Neuronal stem cell (in vitro differentiated cells): ENCODE measurements around the gene ZNF536.
A peak's percentile ranks its signal among the peaks of the same experiment; 100 is the strongest.

Experiments used
- DNase-seq: peaks from one replicate; pipeline ENCODE4 v3.0.0-alpha.2; 2013; ENCODE audit warnings: low spot score
- H2AFZ ChIP-seq: one replicate; pipeline ENCODE4 v1.6.1; 2013; ENCODE audit warnings: mild to moderate bottlenecking, low read length, inconsistent platforms
- H2AK5ac ChIP-seq: 2 replicates; pipeline ENCODE4 v1.6.1; 2013; ENCODE audit warnings: low read depth, mild to moderate bottlenecking, inconsistent platforms, low read length, moderate library complexity, mixed read lengths
- H2BK120ac ChIP-seq: 2 replicates; pipeline ENCODE4 v1.6.1; 2013; ENCODE audit warnings: low read depth, mild to moderate bottlenecking, inconsistent platforms, low read length, moderate library complexity, mixed read lengths
- H2BK12ac ChIP-seq: one replicate; pipeline ENCODE4 v1.6.1; 2013; ENCODE audit warnings: low read length, inconsistent platforms
- H2BK15ac ChIP-seq: 2 replicates; pipeline ENCODE4 v1.6.1; 2013; ENCODE audit warnings: mild to moderate bottlenecking, low read length, inconsistent platforms, mixed read lengths
- H2BK5ac ChIP-seq: one replicate; pipeline ENCODE4 v1.6.1; 2013; ENCODE audit warnings: inconsistent platforms, mild to moderate bottlenecking, low read length, moderate library complexity
- H3K14ac ChIP-seq: one replicate; pipeline ENCODE4 v1.6.1; 2013; ENCODE audit warnings: low read length, inconsistent platforms
- H3K18ac ChIP-seq: 2 replicates; pipeline ENCODE4 v1.6.1; 2013; ENCODE audit warnings: low read length, inconsistent platforms
- H3K23ac ChIP-seq: 2 replicates; pipeline ENCODE4 v1.6.1; 2013; ENCODE audit warnings: low read depth, mild to moderate bottlenecking, mixed read lengths, low read length, inconsistent platforms; ENCODE audit not compliant: poor library complexity
- H3K27ac ChIP-seq: replicated peaks from 3 replicates; pipeline ENCODE4 v1.5.1; 2013; ENCODE audit warnings: low read length, inconsistent platforms
- H3K27me3 ChIP-seq, 3 experiments: 2 replicates each; pipeline ENCODE4 v1.6.1; 2013; ENCODE audit warnings: low read length in 3 of 3, mild to moderate bottlenecking in 2 of 3, inconsistent platforms in 1 of 3, low read depth in 1 of 3, mixed read lengths in 1 of 3, moderate library complexity in 1 of 3; ENCODE audit not compliant: control insufficient read depth in 3 of 3, insufficient read depth in 3 of 3
- H3K36me3 ChIP-seq, 2 donors: replicated peaks in 1 of 2; 2 replicates each; pipeline ENCODE4 v1.6.1; 2013; ENCODE audit warnings: low read length in 2 of 2; ENCODE audit not compliant: control insufficient read depth in 2 of 2, insufficient read depth in 2 of 2
- H3K4ac ChIP-seq: 2 replicates; pipeline ENCODE4 v1.6.1; 2013; ENCODE audit warnings: inconsistent platforms, mild to moderate bottlenecking, low read length, moderate library complexity
- H3K4me1 ChIP-seq, 2 donors: 1 replicate in 1 of 2; 2 replicates in 1 of 2; pipeline ENCODE4 v1.6.1; 2013; ENCODE audit warnings: low read length in 2 of 2, low read depth in 1 of 2; ENCODE audit not compliant: control insufficient read depth in 2 of 2, insufficient read depth in 1 of 2
- H3K4me2 ChIP-seq: one replicate; pipeline ENCODE4 v1.6.1; 2013; ENCODE audit warnings: mild to moderate bottlenecking, low read length, inconsistent platforms; ENCODE audit not compliant: insufficient read depth, poor library complexity, severe bottlenecking
- H3K4me3 ChIP-seq, 2 donors: 2 replicates each; pipeline ENCODE4 v1.5.1; 2013; ENCODE audit warnings: low read length in 2 of 2, mild to moderate bottlenecking in 2 of 2, inconsistent platforms in 1 of 2, moderate library complexity in 1 of 2
- H3K79me1 ChIP-seq: one replicate; pipeline ENCODE4 v1.6.1; 2013; ENCODE audit warnings: low read depth, mild to moderate bottlenecking, inconsistent platforms, low read length, moderate library complexity
- H3K9ac ChIP-seq: one replicate; pipeline ENCODE4 v1.6.1; 2013; ENCODE audit warnings: mild to moderate bottlenecking, low read depth, low read length, inconsistent platforms; ENCODE audit not compliant: poor library complexity
- H3K9me3 ChIP-seq, 2 donors: replicated peaks in 1 of 2; 2 replicates each; pipeline versions ENCODE3 to v1.6.1; 2013; ENCODE audit warnings: low read length in 2 of 2, mild to moderate bottlenecking in 2 of 2, inconsistent platforms in 1 of 2, low read depth in 1 of 2, mixed read lengths in 1 of 2, moderate library complexity in 1 of 2; ENCODE audit not compliant: control insufficient read depth in 2 of 2, insufficient read depth in 1 of 2
- H4K8ac ChIP-seq: one replicate; pipeline ENCODE4 v1.6.1; 2013; ENCODE audit warnings: low read depth, mild to moderate bottlenecking, inconsistent platforms, low read length, moderate library complexity
- H4K91ac ChIP-seq: one replicate; pipeline ENCODE4 v1.6.1; 2013; ENCODE audit warnings: low read length, low read depth, mild to moderate bottlenecking, inconsistent platforms; ENCODE audit not compliant: poor library complexity
- WGBS, 2 donors: extraction: QIAGEN DNeasy Blood & Tissue Kit; methylation state at CpG; one replicate each; pipeline ENCODE4 v1.1.7; 2013; ENCODE audit warnings: missing lambda C conversion rate in 2 of 2, mixed read lengths in 1 of 2; ENCODE audit not compliant: insufficient read length in 2 of 2, insufficient replicate concordance in 1 of 2; ENCODE audit errors: extremely low coverage in 2 of 2; 5-methylcytosine and 5-hydroxymethylcytosine counted together

ZNF536 gene

DNA sequence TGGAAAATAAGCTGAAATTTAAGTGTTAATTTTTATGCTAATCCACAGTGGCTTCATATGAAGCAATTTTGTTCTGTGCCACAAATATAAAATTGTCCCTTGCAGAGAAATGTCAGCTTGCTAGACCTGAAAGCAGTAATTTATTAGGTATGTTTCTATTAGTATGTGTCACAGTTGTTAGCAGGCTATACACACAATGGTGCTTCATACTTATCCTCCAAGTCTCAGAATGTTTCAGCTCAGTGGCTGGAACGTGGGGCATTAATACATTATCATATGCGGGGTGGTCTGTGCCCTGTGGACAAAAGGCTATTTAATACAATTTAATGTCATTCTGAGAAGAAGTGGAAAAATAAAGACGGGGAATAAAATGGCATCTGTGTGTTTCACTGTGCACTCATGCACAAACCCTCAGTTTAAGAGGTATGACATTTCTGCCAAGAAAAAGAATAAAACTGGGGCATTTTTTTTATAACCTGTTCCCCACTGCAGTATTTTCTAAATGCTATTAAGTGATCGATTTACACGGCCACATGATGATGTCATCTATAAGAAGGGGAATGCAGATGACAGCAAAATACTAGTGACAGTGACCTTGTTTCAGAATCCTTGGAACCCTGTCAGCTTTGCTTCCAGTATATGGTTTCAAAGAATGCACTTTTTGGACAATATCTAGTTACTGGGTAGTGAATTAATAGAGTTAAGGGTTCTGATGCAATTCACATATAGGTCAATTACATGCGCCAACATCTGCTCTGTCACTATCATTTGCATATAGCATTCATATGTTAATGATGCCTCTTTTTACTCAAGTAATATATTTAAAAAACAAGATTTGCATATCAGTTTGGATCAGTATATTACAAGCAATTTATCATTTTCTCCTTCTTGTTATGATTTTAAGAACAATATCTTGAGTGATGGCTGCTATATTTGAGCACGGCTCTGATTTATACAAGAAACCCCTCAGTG is 21.2 kb upstream of the ZNF536 start:
- Histone ChIP-seq H2AFZ (no peak overlapping the region), H3K4me3 (no peak overlapping the region), H3K9me3 (no peaks in the 10 kb centered on the region), H4K8ac (no peak overlapping the region), H3K79me1 (no peaks in the 10 kb centered on the region), H3K23ac (no peak overlapping the region), H2BK5ac (no peak overlapping the region), H3K27me3 (no peaks in the 10 kb centered on the region), H3K27ac (no peak overlapping the region), H3K9ac (no peak overlapping the region), H2BK120ac (no peak overlapping the region), H3K18ac (no peak overlapping the region), H3K14ac (no peak overlapping the region), H2BK15ac (no peak overlapping the region), H3K36me3 (no peaks in the 10 kb centered on the region), H3K4me2 (no peak overlapping the region), H2BK12ac (no peak overlapping the region), H4K91ac (no peak overlapping the region), H3K4me1 (peaks cover 1 to 7% of the 10 kb centered on the region in 2 donors), H2AK5ac (no peak overlapping the region), H3K4ac (no peak overlapping the region)
- no peak for DNase-seq
- no CpG with 5 or more reads among the region's 7 CpGs for WGBS, 2 donors

GRCh38 chr19:30351774-30352173 is 20.4 kb upstream of the ZNF536 start:
- no peak for DNase-seq
- Histone ChIP-seq H3K27ac (no peak overlapping the region), H2BK120ac (no peak overlapping the region), H3K4ac (no peak overlapping the region), H3K18ac (no peak overlapping the region), H3K9me3 (no peaks in the 10 kb centered on the region), H3K36me3 (no peaks in the 10 kb centered on the region), H4K8ac (no peak overlapping the region), H3K14ac (no peak overlapping the region), H4K91ac (no peak overlapping the region), H2BK15ac (no peak overlapping the region), H3K27me3 (no peaks in the 10 kb centered on the region), H2BK12ac (no peak overlapping the region), H3K4me3 (no peak overlapping the region), H3K23ac (no peak overlapping the region), H2BK5ac (no peak overlapping the region), H3K9ac (no peak overlapping the region), H3K4me2 (no peak overlapping the region), H2AK5ac (no peak overlapping the region), H3K79me1 (no peaks in the 10 kb centered on the region), H2AFZ (no peak overlapping the region), H3K4me1 (peaks cover 1 to 7% of the 10 kb centered on the region in 2 donors)
- no CpG with 5 or more reads among the region's 2 CpGs for WGBS, 2 donors

GRCh38 chr19:30353394-30353945 is 18.7 kb upstream of the ZNF536 start:
- no peak overlapping the region for H3K27ac ChIP-seq
- H3K9me3 ChIP-seq, result no peaks in the 10 kb centered on the region
- H2BK12ac ChIP-seq, result no peak overlapping the region
- H3K4me1 ChIP-seq, result peaks cover 1 to 7% of the 10 kb centered on the region in 2 donors
- H3K23ac ChIP-seq, result no peak overlapping the region
- no CpG with 5 or more reads among the region's 13 CpGs for WGBS, 2 donors
- H2AFZ ChIP-seq, result no peak overlapping the region
- DNase-seq, result no peak
- H3K36me3 ChIP-seq, result no peaks in the 10 kb centered on the region
- no peak overlapping the region for H2BK15ac ChIP-seq
- no peak overlapping the region for H2BK120ac ChIP-seq
- no peak overlapping the region for H2AK5ac ChIP-seq
- H3K4me3 ChIP-seq, result no peak overlapping the region
- H2BK5ac ChIP-seq, result no peak overlapping the region
- no peak overlapping the region for H4K8ac ChIP-seq
- no peaks in the 10 kb centered on the region for H3K27me3 ChIP-seq
- H4K91ac ChIP-seq, result no peak overlapping the region
- no peaks in the 10 kb centered on the region for H3K79me1 ChIP-seq
- H3K9ac ChIP-seq, result peak overlapping the region; percentile 27
- H3K4ac ChIP-seq, result no peak overlapping the region
- H3K18ac ChIP-seq, result no peak overlapping the region
- no peak overlapping the region for H3K14ac ChIP-seq
- no peak overlapping the region for H3K4me2 ChIP-seq

- H2AK5ac ChIP-seq, result no peak overlapping the region
- H2BK15ac ChIP-seq, result no peak overlapping the region
- no peaks in the 10 kb centered on the region for H3K36me3 ChIP-seq
- no peaks in the 10 kb centered on the region for H3K9me3 ChIP-seq
- no peak overlapping the region for H3K4me3 ChIP-seq
- no peak overlapping the region for H3K23ac ChIP-seq
- H3K4me2 ChIP-seq, result no peak overlapping the region
- no peaks in the 10 kb centered on the region for H3K79me1 ChIP-seq
- H3K4ac ChIP-seq, result no peak overlapping the region
- no peak overlapping the region for H2AFZ ChIP-seq
- no peak overlapping the region for H3K9ac ChIP-seq
- H3K27me3 ChIP-seq, result no peaks in the 10 kb centered on the region
- H3K14ac ChIP-seq, result no peak overlapping the region
- no peak overlapping the region for H4K8ac ChIP-seq
- no peak overlapping the region for H2BK12ac ChIP-seq
- WGBS, 2 donors, result no CpG with 5 or more reads among the region's 5 CpGs
- H3K18ac ChIP-seq, result peak overlapping the region; percentile 16
- H2BK120ac ChIP-seq, result no peak overlapping the region
- peaks cover 5 to 15% of the 10 kb centered on the region in 2 donors for H3K4me1 ChIP-seq
- H4K91ac ChIP-seq, result peak overlapping the region; percentile 38
- no peak overlapping the region for H2BK5ac ChIP-seq
- no peak for DNase-seq
- no peak overlapping the region for H3K27ac ChIP-seq
These were observed 16.6 kb upstream of the ZNF536 start for GRCh38 chr19:30355586-30355985.
